Measurements from ENCODE around the gene GRID2. TPM values are rescaled to one million over a fixed set of nuclear protein-coding genes. Genes with fewer than 3 reads are reported as not detected.

The GRID2 gene
- polyA plus RNA-seq, 3 donors from 2014 or later, result not detected

DNA sequence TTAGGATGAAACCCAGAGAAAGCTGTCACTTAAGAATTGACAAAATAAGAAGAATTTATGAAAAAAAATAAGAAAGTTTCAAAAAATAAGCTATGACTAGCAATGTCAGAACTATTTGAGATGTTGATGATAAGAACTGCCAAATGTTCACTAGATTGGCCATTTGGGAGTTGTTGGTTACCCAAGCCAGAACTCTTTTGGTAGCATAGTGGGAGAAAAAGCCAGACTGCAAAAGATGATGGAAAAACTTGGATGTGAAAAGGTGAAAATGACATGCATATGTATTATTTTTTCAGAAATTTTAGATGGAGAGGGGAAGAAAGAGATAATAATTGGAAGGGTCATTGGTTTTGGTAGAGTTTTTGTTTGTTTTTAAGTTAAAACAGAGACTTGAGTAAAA lies 1127.6 kb downstream of the GRID2 start:
- Mint-ChIP-seq H3K27me3 (ENCODE audit: low read depth in 3 of 3) (peaks cover 0 to 2% (median 1%) of the 10 kb centered on the region in 3 donors), H3K4me3 (no peak overlapping the region), H3K27ac (no peak overlapping the region), H3K4me1 (no peaks in the 10 kb centered on the region), H3K36me3 (no peaks in the 10 kb centered on the region), H3K9me3 (peaks cover 0 to 22% (median 11%) of the 10 kb centered on the region in 6 donors)
- DNase-seq, result no peak

DNA sequence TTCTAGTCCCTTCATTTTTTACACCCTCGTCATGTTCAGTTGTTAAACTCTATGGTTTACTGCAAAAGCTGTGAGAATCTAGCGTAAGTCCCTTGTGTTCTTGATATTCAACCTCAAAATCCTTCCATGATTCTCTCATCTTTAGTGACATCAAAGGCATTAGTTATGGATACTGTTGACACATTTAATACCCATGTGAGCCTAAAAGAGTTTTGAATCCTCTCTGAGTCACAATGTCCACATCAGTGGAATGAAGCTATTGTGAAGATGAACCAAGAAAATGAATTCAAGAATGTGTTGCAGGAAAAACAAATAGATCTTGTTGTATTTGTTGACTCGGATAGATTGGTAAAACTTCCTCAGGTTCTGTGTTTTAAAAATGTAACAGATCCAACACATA lies 1130.1 kb downstream of the GRID2 start:
- H3K9me3 Mint-ChIP-seq, result peaks cover 2 to 26% (median 13%) of the 10 kb centered on the region in 6 donors
- DNase-seq, result no peak
- H3K4me1 Mint-ChIP-seq, result no peaks in the 10 kb centered on the region
- no peak overlapping the region for H3K27ac Mint-ChIP-seq
- H3K36me3 Mint-ChIP-seq, result no peaks in the 10 kb centered on the region
- no peak overlapping the region for H3K4me3 Mint-ChIP-seq
- H3K27me3 Mint-ChIP-seq (ENCODE audit: low read depth in 3 of 3), result peaks cover 0 to 2% (median 0%) of the 10 kb centered on the region in 3 donors

DNA sequence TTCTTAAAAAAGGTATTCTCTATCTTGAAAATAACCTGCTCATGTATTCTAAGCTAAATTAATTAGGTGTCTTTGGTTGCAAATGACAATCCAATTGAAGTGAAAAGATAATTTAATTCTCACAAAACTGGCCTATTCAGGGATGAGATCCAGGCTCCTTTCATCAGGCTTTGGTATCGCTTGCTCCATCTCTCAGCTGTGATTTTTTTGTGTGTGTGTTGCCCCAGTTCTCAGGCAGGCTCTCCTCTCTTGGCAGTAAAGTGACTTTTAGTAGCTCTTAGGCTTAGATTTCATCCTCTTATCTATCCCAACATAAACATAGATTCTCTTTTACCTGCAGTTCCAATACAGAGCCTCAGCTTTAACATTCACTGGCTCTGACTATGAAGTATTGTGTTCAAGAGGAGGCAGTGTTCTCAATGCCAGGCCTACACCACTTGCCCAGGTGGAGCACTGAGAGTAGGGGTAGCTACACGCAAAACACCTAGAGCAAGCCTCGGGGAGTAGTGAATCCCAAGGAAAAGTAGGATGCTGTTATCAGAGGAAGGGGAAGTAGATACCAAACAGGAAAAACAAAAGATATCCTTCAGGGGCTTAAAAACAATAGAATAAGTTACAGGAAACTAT lies 1132.3 kb downstream of the GRID2 start:
- no peak overlapping the region for H3K4me3 Mint-ChIP-seq
- no peak for DNase-seq
- no peaks in the 10 kb centered on the region for H3K4me1 Mint-ChIP-seq
- peaks cover 8 to 31% (median 25%) of the 10 kb centered on the region in 6 donors for H3K9me3 Mint-ChIP-seq
- H3K27me3 Mint-ChIP-seq (ENCODE audit: low read depth in 3 of 3), result peaks cover 0 to 2% (median 0%) of the 10 kb centered on the region in 3 donors
- H3K36me3 Mint-ChIP-seq, result no peaks in the 10 kb centered on the region
- no peak overlapping the region for H3K27ac Mint-ChIP-seq

DNA sequence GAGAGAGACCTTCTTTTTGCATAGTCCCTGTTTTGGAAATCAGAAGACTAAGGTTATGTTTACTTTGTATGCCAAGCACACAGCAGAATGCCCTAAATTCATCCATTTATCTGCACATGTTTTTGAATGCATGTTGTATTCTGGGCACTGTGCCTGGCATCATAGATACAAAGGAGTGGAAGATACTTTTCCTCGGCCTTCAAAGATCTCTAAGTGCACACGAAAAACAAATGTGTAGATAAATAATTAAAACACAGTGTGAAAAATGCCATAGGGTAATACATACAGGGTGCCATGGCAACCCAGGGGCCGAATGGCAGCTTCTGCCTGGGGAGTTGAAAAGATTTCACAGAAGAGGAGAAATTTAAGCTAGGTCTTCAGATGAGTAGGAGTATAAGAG lies 1134.2 kb downstream of the GRID2 start:
- peaks cover 8 to 40% (median 32%) of the 10 kb centered on the region in 6 donors for H3K9me3 Mint-ChIP-seq
- no peaks in the 10 kb centered on the region for H3K36me3 Mint-ChIP-seq
- peaks cover 0 to 2% (median 0%) of the 10 kb centered on the region in 3 donors for H3K27me3 Mint-ChIP-seq (ENCODE audit: low read depth in 3 of 3)
- no peak overlapping the region for H3K27ac Mint-ChIP-seq
- H3K4me3 Mint-ChIP-seq, result no peak overlapping the region
- DNase-seq, result no peak
- H3K4me1 Mint-ChIP-seq, result no peaks in the 10 kb centered on the region

DNA sequence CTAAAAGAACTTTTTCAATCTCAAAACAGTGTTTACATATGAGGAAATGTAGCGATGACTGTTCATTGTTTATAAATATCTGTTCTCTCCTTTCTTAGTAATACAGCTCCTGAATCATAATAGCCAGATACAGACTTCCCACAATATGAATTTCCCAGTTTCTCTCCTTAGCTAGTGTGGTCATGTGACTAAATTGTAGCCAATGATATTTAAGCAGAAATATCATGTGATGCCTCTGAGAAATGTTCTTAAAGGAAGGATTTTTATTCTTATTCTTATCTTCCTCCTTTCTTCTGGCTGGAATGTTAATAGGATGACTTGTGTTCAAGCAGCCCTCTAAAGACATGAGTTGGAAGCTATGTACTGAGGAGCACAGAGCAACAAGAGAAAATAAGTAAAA lies 1141.1 kb downstream of the GRID2 start:
- Mint-ChIP-seq H3K4me3 (no peak overlapping the region), H3K9me3 (peaks cover 4 to 48% (median 22%) of the 10 kb centered on the region in 6 donors), H3K36me3 (no peaks in the 10 kb centered on the region), H3K27me3 (ENCODE audit: low read depth in 3 of 3) (no peaks in the 10 kb centered on the region), H3K27ac (no peak overlapping the region), H3K4me1 (no peaks in the 10 kb centered on the region)
- no peak for DNase-seq

DNA sequence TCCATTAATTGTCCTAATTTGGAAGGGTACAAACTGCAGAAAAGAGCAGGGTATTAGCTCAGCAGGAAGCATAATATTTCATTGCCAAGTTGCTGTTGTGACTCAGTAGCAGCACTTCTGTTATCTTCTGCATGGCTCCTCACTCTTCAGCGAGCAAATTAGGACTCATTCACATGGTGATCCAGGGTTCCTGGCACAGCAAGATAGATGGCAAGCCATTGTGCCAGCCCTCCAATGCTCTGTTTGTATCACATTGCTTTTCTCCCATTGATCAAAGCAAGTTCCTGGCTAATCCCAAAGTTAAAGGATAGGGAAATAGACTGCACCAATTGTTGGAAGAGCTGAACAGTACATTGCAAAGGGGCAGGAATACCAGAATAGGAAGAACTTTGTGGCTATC lies 1142.3 kb downstream of the GRID2 start:
- Mint-ChIP-seq H3K36me3 (no peaks in the 10 kb centered on the region), H3K4me1 (no peaks in the 10 kb centered on the region), H3K27me3 (ENCODE audit: low read depth in 3 of 3) (no peaks in the 10 kb centered on the region), H3K4me3 (no peak overlapping the region), H3K27ac (no peak overlapping the region), H3K9me3 (peaks cover 0 to 41% (median 16%) of the 10 kb centered on the region in 6 donors)
- no peak for DNase-seq

DNA sequence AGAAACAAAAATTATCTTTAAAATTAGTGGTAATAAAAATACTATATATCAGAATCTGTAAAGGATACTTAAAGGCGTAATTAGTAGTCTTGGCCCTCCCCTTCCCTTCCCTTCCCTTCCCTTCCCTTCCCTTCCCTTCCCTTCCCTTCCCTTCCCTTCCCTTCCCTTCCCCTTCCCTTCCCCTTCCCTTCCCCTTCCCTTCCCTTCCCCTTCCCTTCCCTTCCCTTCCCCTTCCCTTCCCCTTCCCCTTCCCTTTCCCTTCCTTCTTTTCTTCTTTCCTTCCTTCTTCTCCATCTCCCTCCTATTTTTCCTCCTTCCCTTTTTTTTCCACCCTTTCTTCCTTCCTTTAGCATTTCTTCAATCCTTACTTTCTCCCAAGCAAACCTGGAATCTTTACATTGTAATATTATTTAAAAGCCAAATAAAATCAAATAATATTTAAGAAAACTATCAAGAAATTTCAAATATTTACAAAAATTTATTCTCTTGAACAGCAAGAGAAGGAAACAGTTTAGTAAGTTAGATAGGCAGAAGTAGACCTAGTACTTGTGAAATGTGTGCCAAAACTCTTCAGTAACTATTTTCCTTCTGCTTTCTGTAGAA lies 1145.0 kb downstream of the GRID2 start:
- H3K36me3 Mint-ChIP-seq, result no peaks in the 10 kb centered on the region
- no peaks in the 10 kb centered on the region for H3K4me1 Mint-ChIP-seq
- H3K9me3 Mint-ChIP-seq, result peaks cover 0 to 24% (median 4%) of the 10 kb centered on the region in 6 donors
- DNase-seq, result no peak
- H3K27ac Mint-ChIP-seq, result no peak overlapping the region
- H3K27me3 Mint-ChIP-seq (ENCODE audit: low read depth in 3 of 3), result no peaks in the 10 kb centered on the region
- H3K4me3 Mint-ChIP-seq, result no peak overlapping the region

DNA sequence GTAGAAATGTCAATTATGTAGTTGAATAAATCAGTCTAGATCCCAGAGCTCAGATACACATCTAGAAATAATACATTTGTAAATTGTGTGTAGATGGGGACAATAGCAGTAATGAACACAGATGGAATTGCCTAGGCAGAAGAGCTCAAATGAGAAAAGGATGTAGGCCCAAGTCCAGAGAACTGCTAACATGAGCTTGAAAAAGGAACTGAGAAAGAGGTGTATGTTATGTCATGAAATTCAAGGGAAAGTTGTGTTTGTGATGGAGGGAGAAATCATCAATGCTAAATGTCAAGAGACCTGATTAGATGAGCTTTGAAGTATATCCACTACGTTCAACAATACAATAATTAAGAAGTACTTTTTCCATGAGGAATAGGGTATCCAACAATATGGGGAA lies 1148.2 kb downstream of the GRID2 start:
- Mint-ChIP-seq H3K4me3 (no peak overlapping the region), H3K9me3 (peaks cover 0 to 25% (median 4%) of the 10 kb centered on the region in 6 donors), H3K27me3 (ENCODE audit: low read depth in 3 of 3) (no peaks in the 10 kb centered on the region), H3K4me1 (no peaks in the 10 kb centered on the region), H3K36me3 (no peaks in the 10 kb centered on the region), H3K27ac (no peak overlapping the region)
- no peak for DNase-seq

DNA sequence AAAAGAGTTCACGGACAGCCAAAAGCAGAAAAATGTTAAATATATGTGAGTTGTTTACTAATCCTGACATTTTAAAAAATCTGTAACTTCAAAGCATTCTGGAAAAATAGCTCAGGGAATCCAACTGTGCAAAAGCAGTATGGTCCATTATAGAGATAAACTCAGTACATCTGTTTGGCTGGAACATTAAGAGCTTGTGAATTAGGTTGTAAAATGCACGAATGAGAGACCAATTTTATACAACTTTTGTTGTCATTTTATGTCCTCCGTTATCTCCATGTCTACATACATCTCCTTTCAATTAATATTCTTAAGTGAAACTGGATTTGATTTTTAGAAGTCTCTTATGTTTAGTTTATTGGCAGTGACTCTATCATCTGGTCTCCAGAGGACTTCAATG lies 1157.8 kb downstream of the GRID2 start:
- Mint-ChIP-seq H3K27me3 (ENCODE audit: low read depth in 3 of 3) (no peaks in the 10 kb centered on the region), H3K27ac (no peak overlapping the region), H3K36me3 (no peaks in the 10 kb centered on the region), H3K4me1 (no peaks in the 10 kb centered on the region), H3K9me3 (peaks cover 4 to 30% (median 10%) of the 10 kb centered on the region in 6 donors), H3K4me3 (no peak overlapping the region)
- DNase-seq, result no peak

DNA sequence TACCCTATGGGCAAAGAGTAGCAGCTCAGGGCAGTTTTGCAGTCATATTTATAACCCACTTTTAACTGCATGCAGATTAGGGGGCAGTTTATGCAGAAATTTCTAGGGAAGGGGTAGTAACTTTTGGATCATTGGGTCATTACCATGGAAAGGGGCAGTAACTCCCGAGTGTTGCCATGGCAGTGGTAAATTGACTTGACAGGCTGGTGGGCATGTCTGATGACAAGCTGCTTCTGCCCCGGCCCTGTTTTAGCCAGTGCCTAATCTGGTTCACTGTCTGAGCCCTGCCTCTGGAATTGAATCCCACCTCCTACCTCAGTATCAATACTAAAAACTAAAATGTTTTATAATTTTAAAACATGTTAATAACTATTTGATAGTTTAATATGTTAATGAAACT lies 1162.7 kb downstream of the GRID2 start:
- Mint-ChIP-seq H3K36me3 (no peaks in the 10 kb centered on the region), H3K27ac (no peak overlapping the region), H3K27me3 (ENCODE audit: low read depth in 3 of 3) (no peaks in the 10 kb centered on the region), H3K4me1 (no peaks in the 10 kb centered on the region), H3K9me3 (peaks cover 0 to 40% (median 11%) of the 10 kb centered on the region in 6 donors), H3K4me3 (no peak overlapping the region)
- no peak for DNase-seq

DNA sequence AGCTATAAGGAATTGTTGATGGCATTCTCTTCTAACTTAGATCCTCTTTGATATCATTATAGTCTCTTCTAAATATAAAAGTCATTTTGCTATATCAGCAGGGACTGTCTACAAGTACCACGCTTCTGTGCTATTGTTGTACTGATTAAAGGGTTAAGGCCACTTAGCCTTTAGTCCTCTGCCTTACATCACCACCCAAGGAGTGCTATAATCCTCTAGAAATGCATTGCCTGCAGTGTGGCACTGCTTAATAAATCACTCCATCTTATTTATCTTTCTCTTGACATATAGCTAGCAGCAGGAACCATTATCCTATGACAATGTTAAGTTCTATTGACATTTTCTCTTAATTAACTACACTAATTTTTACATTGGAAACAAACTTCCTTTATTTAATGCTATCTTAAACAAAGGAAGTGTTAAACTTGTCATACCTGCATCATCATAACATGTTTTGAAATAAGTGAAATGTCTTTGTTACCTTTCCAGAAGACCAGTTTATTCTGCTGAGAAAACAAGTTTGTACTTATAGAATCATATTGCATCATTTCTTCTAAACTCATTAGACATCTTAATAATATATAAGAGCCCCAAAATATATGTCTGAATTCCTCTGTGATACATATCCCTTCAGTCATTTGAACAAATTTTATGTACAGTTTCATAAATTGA lies 1163.9 kb downstream of the GRID2 start:
- no peak for DNase-seq
- Mint-ChIP-seq H3K27me3 (ENCODE audit: low read depth in 3 of 3) (no peaks in the 10 kb centered on the region), H3K4me3 (no peak overlapping the region), H3K4me1 (no peaks in the 10 kb centered on the region), H3K9me3 (peaks cover 0 to 43% (median 11%) of the 10 kb centered on the region in 6 donors), H3K36me3 (no peaks in the 10 kb centered on the region), H3K27ac (no peak overlapping the region)

DNA sequence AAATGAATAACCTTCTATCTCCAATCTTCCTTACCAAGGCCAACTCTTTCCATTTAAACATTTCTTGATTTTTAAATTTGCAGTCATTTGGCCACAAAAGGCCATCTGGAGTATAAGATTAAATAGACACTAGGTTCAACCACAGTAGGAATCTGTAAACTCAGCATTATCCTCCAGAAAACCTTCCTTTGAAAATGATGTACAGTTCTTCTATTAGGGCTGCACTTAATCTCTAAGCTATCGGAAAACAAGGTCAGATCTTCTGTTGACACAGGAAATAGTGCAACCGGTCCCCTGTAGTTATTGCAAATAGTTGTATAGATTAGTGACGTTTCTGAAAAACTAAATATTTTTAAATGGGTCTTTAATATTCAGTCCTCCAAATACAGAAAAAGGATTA lies 1165.8 kb downstream of the GRID2 start:
- Mint-ChIP-seq H3K4me3 (no peak overlapping the region), H3K4me1 (no peaks in the 10 kb centered on the region), H3K9me3 (peaks cover 0 to 46% (median 12%) of the 10 kb centered on the region in 6 donors), H3K27me3 (ENCODE audit: low read depth in 3 of 3) (no peaks in the 10 kb centered on the region), H3K36me3 (no peaks in the 10 kb centered on the region), H3K27ac (no peak overlapping the region)
- no peak for DNase-seq

DNA sequence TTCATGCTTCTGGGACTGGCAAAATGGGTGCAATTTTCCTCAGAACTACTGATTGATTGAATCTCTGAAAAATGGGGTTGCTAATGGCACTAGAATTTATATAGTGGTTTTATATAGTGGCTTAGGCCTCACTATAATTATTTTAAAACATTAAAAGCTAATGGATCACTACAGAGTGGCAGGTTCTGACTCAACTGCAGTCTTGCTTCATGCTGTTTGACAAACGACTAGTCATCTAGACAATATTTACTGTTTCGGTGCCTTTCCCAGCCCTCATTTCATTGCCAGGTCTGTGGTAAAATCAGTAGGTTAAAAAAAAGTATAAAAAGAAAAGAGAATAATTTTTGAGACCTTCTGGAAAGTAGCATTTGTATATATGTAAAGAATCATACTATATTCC lies 1172.0 kb downstream of the GRID2 start:
- H3K9me3 Mint-ChIP-seq, result peaks cover 0 to 23% (median 10%) of the 10 kb centered on the region in 6 donors
- H3K4me3 Mint-ChIP-seq, result no peak overlapping the region

DNA sequence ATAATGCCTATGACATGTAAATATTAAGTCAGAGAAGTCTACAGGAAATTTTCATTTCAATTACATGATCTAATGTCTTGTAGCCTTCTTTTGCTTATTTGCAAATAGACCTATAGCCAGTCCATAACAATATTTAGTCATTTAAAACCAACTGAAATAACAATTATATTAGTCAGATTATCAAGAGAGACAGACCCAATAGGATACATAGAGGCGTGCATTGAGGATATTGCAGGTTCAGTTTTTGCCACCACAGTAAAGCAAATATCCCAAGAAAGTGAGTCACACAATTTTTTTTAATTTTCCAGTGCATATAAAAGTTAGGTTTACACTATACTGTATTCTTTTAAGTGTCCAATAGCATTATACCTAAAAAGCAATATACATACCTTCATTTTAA lies 1175.0 kb downstream of the GRID2 start:
- peaks cover 5 to 21% (median 9%) of the 10 kb centered on the region in 6 donors for H3K9me3 Mint-ChIP-seq
- H3K36me3 Mint-ChIP-seq, result no peaks in the 10 kb centered on the region
- H3K27ac Mint-ChIP-seq, result no peak overlapping the region
- H3K27me3 Mint-ChIP-seq (ENCODE audit: low read depth in 3 of 3), result no peaks in the 10 kb centered on the region
- no peak for DNase-seq
- H3K4me3 Mint-ChIP-seq, result no peak overlapping the region
- H3K4me1 Mint-ChIP-seq, result no peaks in the 10 kb centered on the region

More for the DNA sequence above, 1172.0 kb downstream of the GRID2 start:
- no peak overlapping the region for H3K27ac Mint-ChIP-seq
- H3K27me3 Mint-ChIP-seq (ENCODE audit: low read depth in 3 of 3), result no peaks in the 10 kb centered on the region
- H3K4me1 Mint-ChIP-seq, result no peaks in the 10 kb centered on the region
- no peak for DNase-seq
- H3K36me3 Mint-ChIP-seq, result no peaks in the 10 kb centered on the region
